Spinal cord (tissue), 10 donors: ENCODE measurements around the gene ATP4B. TPM values are rescaled to one million over a fixed set of nuclear protein-coding genes. Genes with fewer than 3 reads are reported as not detected.

Experiments used
- DNase-seq, 6 donors: peaks; one replicate each; pipeline versions ENCODE4 v3.0.0 to v3.0.0-alpha.2; 2013 to 2015; ENCODE audit warnings: low spot score in 6 of 6, low read depth in 4 of 6
- H3K27ac ChIP-seq: one replicate; pipeline ENCODE4 v1.5.1; 2013; ENCODE audit warnings: low read depth, low read length, control low read depth
- H3K27me3 ChIP-seq: one replicate; pipeline ENCODE4 v1.6.1; 2013; ENCODE audit warnings: low read length; ENCODE audit not compliant: control insufficient read depth, insufficient read depth
- H3K36me3 ChIP-seq: one replicate; pipeline ENCODE4 v1.6.1; 2013; ENCODE audit warnings: low read length; ENCODE audit not compliant: control insufficient read depth, insufficient read depth
- H3K4me1 ChIP-seq: one replicate; pipeline ENCODE4 v1.6.1; 2013; ENCODE audit warnings: low read length; ENCODE audit not compliant: control insufficient read depth, insufficient read depth
- H3K4me3 ChIP-seq: one replicate; pipeline ENCODE4 v1.5.1; 2013; ENCODE audit warnings: low read depth, low read length, control low read depth
- H3K9me3 ChIP-seq: one replicate; pipeline ENCODE4 v1.6.1; 2013; ENCODE audit warnings: low read length; ENCODE audit not compliant: control insufficient read depth, insufficient read depth
- WGBS: methylation state at CpG from one replicate; pipeline ENCODE4 v1.1.5; 2013; ENCODE audit warnings: missing lambda C conversion rate; ENCODE audit not compliant: insufficient coverage; 5-methylcytosine and 5-hydroxymethylcytosine counted together
- polyA plus RNA-seq, 2 donors: library from polyadenylated mRNA; unstranded; fragments of 120-200 nt; gene quantifications; one replicate each; pipeline ENCODE4 v1.2.1, GENCODE V29; 2013; ENCODE audit not compliant: insufficient read length in 2 of 2
- total RNA-seq, 2 donors: library from RNA; depleted of rRNA in 1 of 2; stranded (reverse); fragments of 120-200 nt in 1 of 2; fragments of >200 nt in 1 of 2; gene quantifications; one replicate each; pipeline versions ENCODE4 v1.2.3 to v1.2.4, GENCODE V29; 2013 to 2014
- donor health status: healthy.

Gene ATP4B
- total and polyA plus RNA-seq, 4 donors, result 0.20 to 2.6 (median 1.3) TPM

DNA sequence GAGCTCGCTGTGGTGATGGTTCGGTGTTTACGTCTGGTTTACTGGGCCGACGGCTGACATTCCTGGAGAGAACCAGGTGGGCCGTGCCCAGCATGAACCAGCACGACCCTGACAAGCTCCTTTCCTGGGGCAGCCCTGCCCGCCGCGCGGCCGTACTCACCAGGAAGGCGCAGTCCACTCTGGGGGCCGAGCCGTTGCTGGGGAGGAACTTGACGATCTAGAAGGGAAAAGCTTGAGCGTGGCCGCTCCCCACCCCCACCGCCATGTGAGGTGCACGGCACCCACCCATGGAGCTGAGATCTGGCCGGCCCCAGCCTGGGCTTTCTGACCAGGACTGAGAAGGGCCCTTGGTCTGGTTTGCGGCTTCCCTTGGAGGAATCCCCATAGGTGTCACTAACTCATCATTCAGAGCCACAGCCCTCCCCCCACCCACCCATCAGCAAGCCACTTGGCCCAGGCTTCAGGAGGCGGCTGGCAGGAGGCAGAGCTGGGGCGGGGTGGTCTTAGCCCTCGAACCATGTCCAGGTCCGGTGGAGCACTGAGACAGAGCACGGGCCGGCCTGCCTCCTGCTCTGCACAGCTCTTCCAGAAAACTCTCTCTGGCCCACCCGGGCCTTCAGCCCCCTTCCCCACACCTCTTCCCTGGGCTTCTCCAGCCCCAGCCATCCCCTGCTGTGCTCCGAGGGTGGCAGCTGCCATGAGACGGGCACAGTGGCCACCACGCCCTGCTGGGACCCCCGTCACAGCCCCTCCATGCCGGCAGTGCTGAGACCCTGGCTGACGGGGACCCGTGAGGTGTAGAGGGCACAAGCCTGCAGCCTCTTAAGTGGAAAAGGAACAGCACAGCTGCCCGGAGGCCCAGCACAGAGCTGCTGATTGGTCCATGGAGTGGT is 6.2 kb downstream of the ATP4B start:
- Histone ChIP-seq H3K27me3 (no peaks in the 10 kb centered on the region), H3K36me3 (peaks cover 22% of the 10 kb centered on the region), H3K4me3 (no peak overlapping the region), H3K4me1 (peaks cover 49% of the 10 kb centered on the region), H3K9me3 (no peaks in the 10 kb centered on the region), H3K27ac (no peak overlapping the region)
- WGBS, result 93% methylated on average over 37 of the region's 37 CpGs
- no peak for DNase-seq

DNA sequence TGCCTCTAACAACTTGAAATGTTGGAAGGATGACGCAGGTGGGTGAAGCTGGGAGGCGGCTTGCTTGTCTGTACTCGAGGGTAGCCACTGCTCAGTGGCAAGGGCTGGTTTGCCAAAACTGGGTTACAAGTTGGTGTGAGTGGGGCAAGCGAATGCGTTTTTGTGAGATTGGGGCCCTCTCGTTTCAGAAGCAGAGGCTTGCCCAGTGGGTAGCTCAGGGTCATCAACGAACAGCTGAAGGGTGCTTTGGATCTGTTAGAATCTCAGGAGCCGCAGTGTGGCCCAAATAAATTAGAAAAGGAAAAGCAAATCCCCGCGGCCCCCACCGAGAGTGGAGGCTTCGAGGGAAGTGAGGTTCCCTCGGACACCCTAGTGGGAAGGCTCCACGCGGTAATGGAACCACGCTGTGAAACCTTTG is 7.3 kb downstream of the ATP4B start:
- H3K27me3 ChIP-seq, result no peaks in the 10 kb centered on the region
- H3K27ac ChIP-seq, result no peak overlapping the region
- 90% methylated on average over 13 of the region's 16 CpGs for WGBS
- peaks cover 18% of the 10 kb centered on the region for H3K36me3 ChIP-seq
- no peak overlapping the region for H3K4me3 ChIP-seq
- peaks cover 49% of the 10 kb centered on the region for H3K4me1 ChIP-seq
- no peak for DNase-seq
- H3K9me3 ChIP-seq, result no peaks in the 10 kb centered on the region

DNA sequence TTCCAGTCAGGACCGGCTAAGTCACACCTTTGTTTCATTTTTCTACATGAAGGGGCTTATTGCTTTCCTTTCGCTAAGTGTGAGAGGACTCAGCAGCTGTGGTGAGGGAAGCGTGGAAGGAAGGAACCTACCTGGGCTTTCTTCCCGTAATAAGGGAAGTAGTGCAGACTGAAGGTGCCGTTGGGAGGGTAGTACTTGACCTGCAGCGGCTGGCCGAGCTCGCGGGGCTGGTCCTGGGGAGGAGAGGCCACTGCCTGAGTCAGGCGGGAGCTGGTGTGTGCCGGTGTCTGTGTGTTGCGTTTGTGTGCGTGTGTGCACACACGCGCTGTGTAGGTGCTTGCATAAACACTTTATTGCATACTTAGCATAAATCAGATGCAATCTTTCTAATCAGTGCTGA is 7.7 kb downstream of the ATP4B start:
- H3K27me3 ChIP-seq, result no peaks in the 10 kb centered on the region
- H3K27ac ChIP-seq, result no peak overlapping the region
- 98% methylated on average over 11 of the region's 15 CpGs for WGBS
- H3K4me1 ChIP-seq, result peaks cover 44% of the 10 kb centered on the region
- no peak overlapping the region for H3K4me3 ChIP-seq
- H3K9me3 ChIP-seq, result no peaks in the 10 kb centered on the region
- DNase-seq, result no peak
- peaks cover 18% of the 10 kb centered on the region for H3K36me3 ChIP-seq

DNA sequence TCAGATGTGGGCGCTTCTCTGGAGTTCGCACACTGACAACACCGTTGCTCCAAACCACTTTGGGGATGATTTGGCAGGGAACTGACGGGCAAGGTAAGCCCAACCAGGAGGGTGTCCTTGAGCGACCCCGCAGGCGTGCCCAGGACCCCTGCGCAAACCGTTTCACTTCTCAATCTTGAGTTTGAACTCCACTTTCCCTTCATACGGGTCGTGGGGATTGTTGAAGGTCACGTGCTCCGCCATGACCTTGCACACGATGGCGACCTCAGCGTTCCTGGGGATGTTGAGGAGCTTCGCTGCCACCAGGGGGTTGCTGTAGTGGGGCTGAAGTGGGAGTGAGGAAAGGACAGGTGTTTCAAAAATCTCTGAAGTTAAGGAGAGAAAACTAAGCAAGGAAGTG is 8.8 kb downstream of the ATP4B start:
- Histone ChIP-seq H3K36me3 (peaks cover 18% of the 10 kb centered on the region), H3K4me1 (peaks cover 34% of the 10 kb centered on the region), H3K9me3 (no peaks in the 10 kb centered on the region), H3K4me3 (no peak overlapping the region), H3K27me3 (no peaks in the 10 kb centered on the region), H3K27ac (no peak overlapping the region)
- WGBS, result 85% methylated on average over 12 of the region's 17 CpGs
- DNase-seq, result no peak

DNA sequence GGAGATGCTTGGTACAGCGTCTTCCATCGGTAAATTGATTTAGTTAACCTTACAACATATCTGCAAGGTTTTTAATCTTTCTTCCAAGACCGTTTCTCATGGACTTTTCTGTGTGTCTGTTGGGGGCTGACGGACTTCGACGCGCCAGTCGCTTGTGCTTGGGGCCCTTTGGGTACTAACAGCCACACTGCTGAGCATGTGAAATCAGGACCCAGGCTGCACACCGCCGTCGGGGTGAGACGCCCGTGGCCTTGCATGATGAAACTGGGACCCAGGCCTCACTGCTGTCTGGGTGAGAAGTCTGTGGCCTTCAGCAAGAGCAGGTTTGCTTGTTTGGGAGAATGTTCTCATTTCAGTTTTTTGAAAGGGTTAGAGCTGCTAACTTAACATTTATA is 9.8 kb downstream of the ATP4B start:
- H3K27me3 ChIP-seq, result no peaks in the 10 kb centered on the region
- H3K9me3 ChIP-seq, result no peaks in the 10 kb centered on the region
- H3K4me3 ChIP-seq, result no peak overlapping the region
- DNase-seq, result no peak
- peaks cover 18% of the 10 kb centered on the region for H3K36me3 ChIP-seq
- peaks cover 27% of the 10 kb centered on the region for H3K4me1 ChIP-seq
- H3K27ac ChIP-seq, result no peak overlapping the region
- 91% methylated on average over 11 of the region's 13 CpGs for WGBS

DNA sequence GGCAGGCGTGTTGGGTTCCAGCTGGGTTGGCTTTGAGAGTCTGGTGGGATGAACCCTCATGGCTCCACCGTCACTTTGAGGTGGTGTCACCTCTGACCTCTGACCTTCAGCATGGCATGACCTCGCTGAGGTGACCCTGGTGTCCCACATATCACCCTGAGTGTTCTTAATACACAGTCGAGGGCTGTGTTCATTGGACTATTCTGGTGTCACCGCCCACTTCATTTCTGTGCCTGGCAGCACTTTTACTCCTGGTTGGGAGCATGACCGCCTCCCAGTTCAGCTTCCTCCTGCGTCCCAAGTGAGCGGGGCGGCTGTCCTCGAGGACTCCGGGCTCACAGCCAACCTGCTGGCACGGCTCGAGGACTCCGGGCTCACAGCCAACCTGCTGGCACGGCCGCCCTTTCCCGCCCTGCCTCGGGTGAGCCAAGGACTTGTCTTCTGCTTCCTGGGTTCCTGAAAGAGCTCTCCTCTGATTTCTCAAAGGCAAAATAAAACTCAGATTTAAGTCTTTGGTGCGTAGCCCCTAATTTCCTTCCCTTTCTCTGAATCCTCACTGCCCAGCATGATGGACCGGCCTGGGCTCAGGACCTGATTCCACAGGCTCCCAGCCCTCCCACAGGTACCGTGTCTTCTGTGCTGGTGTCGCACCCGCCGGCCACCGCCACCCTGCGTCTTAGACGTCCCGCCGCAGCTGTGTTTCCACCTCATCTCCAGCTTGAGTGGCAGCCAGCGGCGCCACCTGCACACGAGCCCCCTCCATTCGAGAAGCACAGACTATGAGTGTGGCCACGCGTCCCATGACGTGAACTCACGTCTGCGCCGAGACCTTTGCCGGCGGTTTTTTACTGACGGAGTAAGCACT is 10.4 kb downstream of the ATP4B start:
- Histone ChIP-seq H3K36me3 (peaks cover 15% of the 10 kb centered on the region), H3K27ac (peak overlapping the region; percentile 62), H3K4me3 (no peak overlapping the region), H3K4me1 (peaks cover 24% of the 10 kb centered on the region), H3K27me3 (no peaks in the 10 kb centered on the region), H3K9me3 (no peaks in the 10 kb centered on the region)
- 45% methylated on average over 40 of the region's 42 CpGs for WGBS
- peak; percentile 41 to 93 (median 68) for DNase-seq

DNA sequence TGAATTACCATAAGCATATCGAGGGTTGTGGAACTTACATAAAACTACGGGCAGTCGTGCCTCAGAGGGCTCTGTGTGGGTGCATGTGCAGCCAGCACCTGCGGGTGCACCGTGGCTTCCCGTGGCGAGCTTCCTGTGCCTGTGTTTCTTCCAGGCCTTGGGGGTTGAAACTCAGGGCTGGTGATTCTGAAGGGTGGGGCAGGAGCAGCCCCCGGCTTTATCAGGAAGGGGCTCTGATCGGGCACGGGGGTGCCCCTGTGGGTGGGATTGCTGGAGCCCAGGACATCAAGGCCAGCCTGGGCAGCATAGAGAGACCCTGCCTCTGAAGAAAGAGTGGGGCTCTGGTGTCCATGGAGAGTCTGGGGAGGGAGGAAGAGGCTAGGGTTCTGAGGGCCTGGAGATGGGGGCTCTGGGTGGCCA is 11.1 kb downstream of the ATP4B start:
- DNase-seq, result no peak
- 92% methylated on average over 9 of the region's 10 CpGs for WGBS
- H3K27ac ChIP-seq, result peak overlapping the region; percentile 50
- H3K27me3 ChIP-seq, result no peaks in the 10 kb centered on the region
- H3K4me1 ChIP-seq, result peaks cover 24% of the 10 kb centered on the region
- peaks cover 11% of the 10 kb centered on the region for H3K36me3 ChIP-seq
- H3K4me3 ChIP-seq, result no peak overlapping the region
- H3K9me3 ChIP-seq, result no peaks in the 10 kb centered on the region

DNA sequence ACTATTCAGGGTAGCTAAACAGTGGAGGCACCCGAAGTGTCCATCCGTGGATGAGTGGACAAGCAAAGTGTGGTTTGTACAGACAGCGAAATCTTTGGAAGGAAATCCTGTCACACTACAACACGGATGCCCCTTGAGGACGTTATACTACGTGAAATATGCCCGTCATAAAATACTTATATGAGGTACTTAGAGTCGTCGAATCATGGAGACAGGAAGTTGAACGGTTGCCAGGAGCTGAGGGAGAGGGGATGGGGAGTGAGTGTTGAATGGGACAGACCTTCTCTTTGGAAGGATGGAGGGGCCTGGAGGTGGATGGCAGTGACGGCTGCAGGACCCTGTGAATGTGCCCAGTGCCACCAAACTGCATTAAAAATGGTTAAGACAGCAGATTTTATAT is 11.6 kb downstream of the ATP4B start:
- Histone ChIP-seq H3K36me3 (peaks cover 11% of the 10 kb centered on the region), H3K27me3 (no peaks in the 10 kb centered on the region), H3K27ac (no peak overlapping the region), H3K4me1 (peaks cover 24% of the 10 kb centered on the region), H3K9me3 (no peaks in the 10 kb centered on the region), H3K4me3 (no peak overlapping the region)
- WGBS, result 58% methylated on average over 4 of the region's 11 CpGs
- peak in 1 of 6 donors; percentile 57 for DNase-seq

DNA sequence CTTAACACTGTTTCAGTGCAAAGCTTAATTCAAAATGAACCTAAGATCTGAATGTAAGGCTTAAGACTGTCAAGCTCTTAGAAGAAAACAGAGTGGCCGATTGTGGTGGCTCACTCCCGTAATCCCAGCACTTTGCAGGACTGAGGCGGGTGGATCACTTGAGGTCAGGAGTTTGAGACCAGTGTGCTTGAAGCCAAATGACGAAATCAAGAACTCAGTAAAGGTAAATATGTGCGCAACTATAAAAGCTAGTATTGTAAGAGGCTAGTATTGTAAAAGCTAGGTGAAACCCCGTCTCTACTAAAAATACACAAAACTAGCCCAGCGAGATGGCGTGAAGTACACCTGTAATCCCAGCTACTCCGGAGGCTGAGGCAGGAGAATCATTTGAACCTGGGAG is 12.7 kb downstream of the ATP4B start:
- Histone ChIP-seq H3K9me3 (no peaks in the 10 kb centered on the region), H3K27me3 (no peaks in the 10 kb centered on the region), H3K36me3 (peaks cover 14% of the 10 kb centered on the region), H3K27ac (no peak overlapping the region), H3K4me1 (peaks cover 19% of the 10 kb centered on the region), H3K4me3 (no peak overlapping the region)
- no peak for DNase-seq
- WGBS, result 96% methylated on average over 5 of the region's 9 CpGs
